ENCODE measurements around the gene ACO2.

Gene ACO2

DNA sequence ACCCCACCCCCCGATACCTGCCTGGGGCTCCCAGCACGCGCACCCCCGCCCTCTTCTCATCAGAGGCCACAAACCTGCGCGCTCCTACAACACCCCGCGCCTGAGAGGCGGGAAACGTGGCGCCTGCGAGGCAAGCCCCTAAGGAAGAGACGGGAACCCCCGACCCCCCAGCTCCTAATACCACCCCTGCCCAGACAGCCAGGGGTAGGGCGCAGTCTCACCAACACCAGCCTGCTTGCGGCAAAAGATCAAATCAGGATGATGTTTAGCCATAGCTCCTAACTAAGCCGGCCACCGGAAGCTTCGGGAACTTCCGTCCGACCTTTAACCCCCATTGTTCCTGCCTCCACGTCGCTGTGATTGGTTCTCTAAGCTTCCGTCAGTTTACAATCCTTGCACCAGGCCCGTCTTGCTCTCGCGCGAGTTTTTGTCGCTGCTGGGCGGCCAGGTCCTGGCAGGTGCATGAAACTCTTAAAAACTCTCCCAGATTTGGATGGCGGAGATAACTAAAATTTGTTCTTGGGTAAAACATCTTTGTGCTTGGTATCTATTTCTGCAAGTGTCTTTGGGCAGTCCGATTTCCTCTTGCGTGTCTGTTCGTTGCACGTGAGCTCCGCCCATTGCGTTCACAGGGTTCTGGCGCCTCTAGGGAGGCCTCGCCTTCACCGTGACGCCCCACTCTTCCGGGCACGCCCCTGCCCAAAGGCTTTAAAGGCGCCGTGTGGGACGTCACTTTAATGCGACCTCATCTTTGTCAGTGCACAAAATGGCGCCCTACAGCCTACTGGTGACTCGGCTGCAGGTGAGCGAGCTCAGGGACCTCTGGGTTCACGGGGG is at the start of gene ACO2, which contains the start of gene PHF5A (continued):
- TF ChIP-seq ZNF626 (tag by site-specific recombination; IDR thresholded peaks at IDR 0.05) (no peak), SCRT2 (tag by site-specific recombination; IDR thresholded peaks at IDR 0.05) (no peak), FEZF1 (tag by site-specific recombination; IDR thresholded peaks at IDR 0.05) (0 out of 2 replicates have a peak, but pooled peaks have one; percentile 6), MEIS1 (CRISPR knock-in tag; IDR thresholded peaks at IDR 0.05; ENCODE audit: borderline replicate concordance) (no peak), OSR2 (tag by site-specific recombination; IDR thresholded peaks at IDR 0.05) (0 out of 2 replicates have a peak, but pooled peaks have one; percentile 39), ZNF792 (tag by site-specific recombination; IDR thresholded peaks at IDR 0.05) (no peak), ZNF175 (tag by site-specific recombination; IDR thresholded peaks at IDR 0.05) (no peak), KLF9 (tag by site-specific recombination; IDR thresholded peaks at IDR 0.05; ENCODE audit: low read depth) (peak; percentile 98), ZSCAN18 (tag by site-specific recombination; IDR thresholded peaks at IDR 0.05) (peak; percentile 68; the same call in 1 of the 2 replicates), ZNF404 (tag by site-specific recombination; IDR thresholded peaks at IDR 0.05) (no peak), ZNF529 (tag by site-specific recombination; IDR thresholded peaks at IDR 0.05; ENCODE audit: insufficient replicate concordance) (no peak), ZBTB6 (tag by site-specific recombination; IDR thresholded peaks at IDR 0.05) (no peak), ZNF837 (tag by site-specific recombination; IDR thresholded peaks at IDR 0.05) (no peak)
- TF ChIP-seq, protein P1, sequence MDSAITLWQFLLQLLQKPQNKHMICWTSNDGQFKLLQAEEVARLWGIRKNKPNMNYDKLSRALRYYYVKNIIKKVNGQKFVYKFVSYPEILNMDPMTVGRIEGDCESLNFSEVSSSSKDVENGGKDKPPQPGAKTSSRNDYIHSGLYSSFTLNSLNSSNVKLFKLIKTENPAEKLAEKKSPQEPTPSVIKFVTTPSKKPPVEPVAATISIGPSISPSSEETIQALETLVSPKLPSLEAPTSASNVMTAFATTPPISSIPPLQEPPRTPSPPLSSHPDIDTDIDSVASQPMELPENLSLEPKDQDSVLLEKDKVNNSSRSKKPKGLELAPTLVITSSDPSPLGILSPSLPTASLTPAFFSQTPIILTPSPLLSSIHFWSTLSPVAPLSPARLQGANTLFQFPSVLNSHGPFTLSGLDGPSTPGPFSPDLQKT (IDR thresholded peaks at IDR 0.05; ENCODE audit: borderline replicate concordance, low read depth, low read length) = peak; percentile 87

DNA sequence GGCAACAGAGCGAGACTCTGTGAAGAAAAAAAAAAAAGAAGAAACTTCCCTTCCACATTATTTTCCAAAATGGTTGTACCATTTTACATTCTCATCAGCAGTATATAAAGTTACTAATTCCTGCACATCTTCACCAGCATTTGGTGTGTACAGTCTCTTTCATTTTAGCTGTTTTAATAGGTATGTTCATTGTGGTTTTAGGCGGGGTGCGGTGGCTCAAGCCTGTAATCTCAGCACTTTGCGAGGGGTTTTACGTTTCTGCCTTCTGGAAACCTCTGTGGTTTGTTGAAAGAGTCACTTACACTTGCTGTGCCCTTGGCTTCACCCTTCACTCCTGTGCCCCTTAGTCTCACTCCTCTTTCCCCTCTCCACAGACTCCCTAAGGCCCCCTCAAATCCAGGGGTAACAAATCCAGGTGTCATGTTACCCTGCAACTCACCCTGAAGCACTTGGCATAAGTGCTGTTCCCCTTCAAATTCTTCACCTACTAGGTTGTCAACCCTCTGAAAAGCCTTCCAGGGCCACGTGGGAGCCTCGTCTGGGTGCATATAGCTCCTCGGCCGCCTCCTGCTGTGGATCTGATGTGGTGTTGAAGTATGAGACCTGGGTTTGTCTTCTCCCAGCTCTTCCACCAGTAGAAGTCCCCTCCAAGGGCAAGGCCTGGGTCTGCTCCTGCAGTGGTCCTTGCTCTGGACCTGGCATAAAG is 43.1 kb upstream of the ACO2 start:
- H3K4me3 ChIP-seq (ENCODE audit: low read depth, low read length) = no peak overlapping the region
- CTCF ChIA-PET = interaction anchor here (0.6 to 1.7 kb wide), 2 partner anchors 92 to 156 kb away, joined by 5 to 6 read pairs; no protein-coding TSS in a partner anchor
- no peaks in the 10 kb centered on the region for H3K9me3 ChIP-seq (ENCODE audit: control insufficient read depth, insufficient read depth, low read depth, low read length)
- H3K4me1 ChIP-seq (ENCODE audit: control insufficient read depth, insufficient read depth, low read length) = peaks cover 4% of the 10 kb centered on the region; the same call in 1 of the 2 replicates
- POLR2A ChIA-PET = interaction anchor here (0.6 to 2.0 kb wide), 7 partner anchors 8 to 187 kb away, joined by 3 to 10 read pairs (median 5); partner anchors contain the start of genes ACO2, PHF5A, TEF and TOB2
- peaks cover 9 to 28% of the 10 kb centered on the region in 2 experiments; a peak in 2 of 3 replicates for H3K36me3 ChIP-seq (ENCODE audit: control insufficient read depth in 2 of 2, insufficient read depth in 1 of 2, low read length in 2 of 2)
- H3K27ac ChIP-seq (ENCODE audit: extremely low read depth, low read depth, low read length) = peak overlapping the region; percentile 49; the same call in 1 of the 2 replicates
- TF ChIP-seq ZNF600 (tag by site-specific recombination; IDR thresholded peaks at IDR 0.05) = no peak
- no peak for TF ChIP-seq ZFP3 (tag by site-specific recombination; IDR thresholded peaks at IDR 0.05; ENCODE audit: low read depth)
- TF ChIP-seq, protein P2, sequence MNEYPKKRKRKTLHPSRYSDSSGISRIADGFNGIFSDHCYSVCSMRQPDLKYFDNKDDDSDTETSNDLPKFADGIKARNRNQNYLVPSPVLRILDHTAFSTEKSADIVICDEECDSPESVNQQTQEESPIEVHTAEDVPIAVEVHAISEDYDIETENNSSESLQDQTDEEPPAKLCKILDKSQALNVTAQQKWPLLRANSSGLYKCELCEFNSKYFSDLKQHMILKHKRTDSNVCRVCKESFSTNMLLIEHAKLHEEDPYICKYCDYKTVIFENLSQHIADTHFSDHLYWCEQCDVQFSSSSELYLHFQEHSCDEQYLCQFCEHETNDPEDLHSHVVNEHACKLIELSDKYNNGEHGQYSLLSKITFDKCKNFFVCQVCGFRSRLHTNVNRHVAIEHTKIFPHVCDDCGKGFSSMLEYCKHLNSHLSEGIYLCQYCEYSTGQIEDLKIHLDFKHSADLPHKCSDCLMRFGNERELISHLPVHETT (tag by site-specific recombination; IDR thresholded peaks at IDR 0.05) = no peak
- 0 out of 2 replicates have a peak, but pooled peaks have one; percentile 23 for TF ChIP-seq ZBTB48 (tag by site-specific recombination; IDR thresholded peaks at IDR 0.05)
- TF ChIP-seq TSHZ1 (tag by site-specific recombination; IDR thresholded peaks at IDR 0.05; ENCODE audit: borderline replicate concordance) = no peak
- no peak for TF ChIP-seq ZNF544 (tag by site-specific recombination; IDR thresholded peaks at IDR 0.05)
- 0 out of 2 replicates have a peak, but pooled peaks have one; percentile 28 for TF ChIP-seq ZBTB8A (tag by site-specific recombination; IDR thresholded peaks at IDR 0.05)
- no peak for TF ChIP-seq ZNF488 (tag by site-specific recombination; IDR thresholded peaks at IDR 0.05)
- no peak for TF ChIP-seq BCL11A (tag by site-specific recombination; IDR thresholded peaks at IDR 0.05; ENCODE audit: low read depth)
- TF ChIP-seq PRDM1 (tag by site-specific recombination; IDR thresholded peaks at IDR 0.05) = no peak
